Type B pancreatic cell (in vitro differentiated cells): Measurements from ENCODE around the gene CDH1. TPM values are rescaled to one million over a fixed set of nuclear protein-coding genes. Genes with fewer than 3 reads are reported as not detected.

Source experiments
- DNase-seq: peaks from one replicate; pipeline ENCODE4 v3.0.0; 2021; ENCODE audit warnings: mixed read lengths; ENCODE audit not compliant: unreplicated experiment; ENCODE audit errors: extremely low spot score
- H3K27ac Mint-ChIP-seq: 2 replicates; pipeline ENCODE4 v1.8.0; 2021; ENCODE audit warnings: mild to moderate bottlenecking, mixed read lengths
- H3K27me3 Mint-ChIP-seq: 2 replicates; pipeline ENCODE4 v1.8.0; 2021; ENCODE audit warnings: mixed read lengths
- H3K36me3 Mint-ChIP-seq: 2 replicates; pipeline ENCODE4 v1.8.0; 2021; ENCODE audit warnings: mixed read lengths
- H3K4me1 Mint-ChIP-seq: one replicate; pipeline ENCODE4 v1.8.0; 2021; ENCODE audit warnings: mixed read lengths; ENCODE audit not compliant: unreplicated experiment
- H3K4me3 Mint-ChIP-seq: 2 replicates; pipeline ENCODE4 v1.8.0; 2021; ENCODE audit warnings: mild to moderate bottlenecking, mixed read lengths
- H3K9me3 Mint-ChIP-seq: 2 replicates; pipeline ENCODE4 v1.8.0; 2021; ENCODE audit warnings: mixed read lengths
- CTCF ChIP-seq: fragments of 200-600 bp; sonication (generic); conservative IDR thresholded peaks from 2 replicates; pipeline ENCODE4 v1.5.0; 2021; ENCODE audit warnings: antibody characterized with exemption, mild to moderate bottlenecking
- total RNA-seq: library from RNA; stranded (reverse); gene quantifications from 2 replicates; pipeline ENCODE4 v1.2.1, GENCODE V29; 2021; ENCODE audit warnings: low replicate concordance

The CDH1 gene
- total RNA-seq, 1 donor from 2014 or later: 190 TPM

GRCh38 chr16:68806422-68806821, 69.3 kb downstream of the CDH1 start:
- H3K9me3 Mint-ChIP-seq: no peaks in the 10 kb centered on the region
- DNase-seq: no peak
- H3K27me3 Mint-ChIP-seq: no peaks in the 10 kb centered on the region
- TF ChIP-seq CTCF: no peak
- peaks cover 9% of the 10 kb centered on the region for H3K36me3 Mint-ChIP-seq
- no peak overlapping the region for H3K4me3 Mint-ChIP-seq
- peak overlapping the region; percentile 12 for H3K27ac Mint-ChIP-seq
- no peaks in the 10 kb centered on the region for H3K4me1 Mint-ChIP-seq

- no peak for TF ChIP-seq CTCF
- Mint-ChIP-seq H3K27ac (peak overlapping the region; percentile 12), H3K4me3 (no peak overlapping the region), H3K9me3 (no peaks in the 10 kb centered on the region), H3K27me3 (no peaks in the 10 kb centered on the region), H3K4me1 (no peaks in the 10 kb centered on the region), H3K36me3 (peaks cover 9% of the 10 kb centered on the region)
- no peak for DNase-seq
Observed at GRCh38 chr16:68806981-68807380, 69.9 kb downstream of the CDH1 start.

- H3K27me3 Mint-ChIP-seq: no peaks in the 10 kb centered on the region
- no peak for DNase-seq
- H3K4me3 Mint-ChIP-seq: no peak overlapping the region
- no peaks in the 10 kb centered on the region for H3K4me1 Mint-ChIP-seq
- TF ChIP-seq CTCF: no peak
- H3K36me3 Mint-ChIP-seq: peaks cover 17% of the 10 kb centered on the region
- H3K27ac Mint-ChIP-seq: no peak overlapping the region
- no peaks in the 10 kb centered on the region for H3K9me3 Mint-ChIP-seq
Observed at GRCh38 chr16:68814516-68814915, 77.4 kb downstream of the CDH1 start.

- peaks cover 27% of the 10 kb centered on the region for H3K36me3 Mint-ChIP-seq
- H3K4me3 Mint-ChIP-seq: no peak overlapping the region
- no peak for DNase-seq
- H3K27ac Mint-ChIP-seq: no peak overlapping the region
- H3K4me1 Mint-ChIP-seq: no peaks in the 10 kb centered on the region
- TF ChIP-seq CTCF: no peak
- no peaks in the 10 kb centered on the region for H3K27me3 Mint-ChIP-seq
- no peaks in the 10 kb centered on the region for H3K9me3 Mint-ChIP-seq
Observed at GRCh38 chr16:68823401-68824135, 86.5 kb downstream of the CDH1 start.

GRCh38 chr16:68825427-68825826, 88.3 kb downstream of the CDH1 start:
- Mint-ChIP-seq H3K9me3 (no peaks in the 10 kb centered on the region), H3K4me3 (no peak overlapping the region), H3K27ac (no peak overlapping the region), H3K4me1 (no peaks in the 10 kb centered on the region), H3K36me3 (peaks cover 28% of the 10 kb centered on the region), H3K27me3 (no peaks in the 10 kb centered on the region)
- no peak for TF ChIP-seq CTCF
- no peak for DNase-seq
